ENCODE results near the gene SERTAD3.
"Not testable (repeated sequence)": the region's sequence is repeated elsewhere in the genome, so short reads cannot be mapped to it uniquely, and the experiment has no call there.

Gene SERTAD3

GRCh38 chr19:40411125-40411842 is 32.9 kb downstream of the SERTAD3 start:
- DNase-seq (ENCODE audit: low read depth in 3 of 3, low spot score in 1 of 3): no peak

GRCh38 chr19:40410030-40410389 is 34.1 kb downstream of the SERTAD3 start:
- no peak for DNase-seq (ENCODE audit: low read depth in 3 of 3, low spot score in 1 of 3)

GRCh38 chr19:40408598-40408925 is 35.6 kb downstream of the SERTAD3 start:
- DNase-seq (ENCODE audit: low read depth in 3 of 3, low spot score in 1 of 3): not testable (repeated sequence)

- no peak for DNase-seq (ENCODE audit: low read depth in 3 of 3, low spot score in 1 of 3)
These were observed 36.2 kb downstream of the SERTAD3 start for GRCh38 chr19:40407714-40408597.

GRCh38 chr19:40403262-40403984 is 40.7 kb downstream of the SERTAD3 start:
- peak; percentile 29 to 53 (median 33) for DNase-seq (ENCODE audit: low read depth in 3 of 3, low spot score in 1 of 3)

GRCh38 chr19:40400559-40400958 is 43.6 kb downstream of the SERTAD3 start:
- no peak for DNase-seq (ENCODE audit: low read depth in 3 of 3, low spot score in 1 of 3)

GRCh38 chr19:40398417-40399131 is 45.6 kb downstream of the SERTAD3 start:
- peak; percentile 6 to 60 (median 13) for DNase-seq (ENCODE audit: low read depth in 3 of 3, low spot score in 1 of 3)

- DNase-seq (ENCODE audit: low read depth in 3 of 3, low spot score in 1 of 3): no peak
These were observed 46.6 kb downstream of the SERTAD3 start for GRCh38 chr19:40397568-40397906.

GRCh38 chr19:40396886-40397567 is 47.1 kb downstream of the SERTAD3 start:
- no peak for DNase-seq (ENCODE audit: low read depth in 3 of 3, low spot score in 1 of 3)

- no peak for DNase-seq (ENCODE audit: low read depth in 3 of 3, low spot score in 1 of 3)
These were observed 48.2 kb downstream of the SERTAD3 start for GRCh38 chr19:40395956-40396355.

GRCh38 chr19:40394816-40395210 is 49.3 kb downstream of the SERTAD3 start:
- no peak for DNase-seq (ENCODE audit: low read depth in 3 of 3, low spot score in 1 of 3)

GRCh38 chr19:40393894-40394815 is 50.0 kb downstream of the SERTAD3 start:
- DNase-seq (ENCODE audit: low read depth in 3 of 3, low spot score in 1 of 3): no peak

- DNase-seq (ENCODE audit: low read depth in 3 of 3, low spot score in 1 of 3): no peak
These were observed 51.1 kb downstream of the SERTAD3 start for GRCh38 chr19:40392894-40393517.

- DNase-seq (ENCODE audit: low read depth in 3 of 3, low spot score in 1 of 3): no peak
These were observed 52.0 kb downstream of the SERTAD3 start for GRCh38 chr19:40392123-40392522.
